SK-N-SH (cell line): ENCODE data around the gene TMEM109. TPM values are rescaled to one million over a fixed set of nuclear protein-coding genes. Genes with fewer than 3 reads are reported as not detected.

Experiments used
- CTCF ChIA-PET: fragments of 300-600, 350-600 bp; formaldehyde crosslinking; extraction: SDS; loops from one replicate; lab custom pipeline; 2021; lab: Yijun Ruan, JAX
- POLR2A ChIA-PET: fragments of 350-600 bp; sonication (Branson Sonifier 250); formaldehyde crosslinking; extraction: SDS; loops from one replicate; lab custom pipeline; 2020; ENCODE audit warnings: antibody characterized with exemption, inconsistent platforms; lab: Yijun Ruan, JAX
- DNase-seq: peaks from one replicate; pipeline ENCODE4 v3.0.0; 2012
- H2AFZ ChIP-seq: fragments of 200-600 bp; sonication (generic); 2 replicates; pipeline ENCODE4 v1.8.1; 2016; ENCODE audit warnings: antibody characterized with exemption, mild to moderate bottlenecking, low read depth
- H3F3A ChIP-seq: fragments of 200-600 bp; sonication (generic); replicated peaks from 2 replicates; pipeline ENCODE3; 2016; ENCODE audit warnings: antibody characterized with exemption, mild to moderate bottlenecking; ENCODE audit not compliant: insufficient read depth
- H3K27ac ChIP-seq, 2 experiments: fragments of 200-500 bp in 1 of 2; fragments of 200-600 bp in 1 of 2; sonication (Bioruptor generic) in 1 of 2; sonication (generic), shearing (Covaris generic) in 1 of 2; 2 replicates each; pipeline versions ENCODE4 v1.5.1 to v1.6.1; 2014 to 2016; ENCODE audit warnings: low read depth in 2 of 2, inconsistent platforms in 1 of 2, low read length in 1 of 2, mild to moderate bottlenecking in 1 of 2, mixed read lengths in 1 of 2
- H3K27me3 ChIP-seq: fragments of 200-600 bp; sonication (generic), shearing (Covaris generic); 2 replicates; pipeline ENCODE4 v1.6.1; 2016; ENCODE audit warnings: mixed run types; ENCODE audit not compliant: insufficient read depth
- H3K36me3 ChIP-seq, 2 experiments: fragments of 200-500 bp in 1 of 2; fragments of 200-600 bp in 1 of 2; sonication (Bioruptor generic) in 1 of 2; sonication (generic) in 1 of 2; replicated peaks in 1 of 2; 2 replicates each; pipeline versions ENCODE3 to v1.5.1; 2014 to 2016; ENCODE audit warnings: low read length in 1 of 2, mild to moderate bottlenecking in 1 of 2; ENCODE audit not compliant: insufficient read depth in 2 of 2, control insufficient read depth in 1 of 2
- H3K4me1 ChIP-seq, 2 experiments: fragments of 200-500 bp in 1 of 2; fragments of 200-600 bp in 1 of 2; sonication (Bioruptor generic) in 1 of 2; sonication (generic), shearing (Covaris generic) in 1 of 2; 2 replicates each; pipeline versions ENCODE4 v1.5.1 to v1.6.1; 2014 to 2016; ENCODE audit warnings: low read depth in 1 of 2, low read length in 1 of 2, mixed run types in 1 of 2; ENCODE audit not compliant: insufficient read depth in 2 of 2, control insufficient read depth in 1 of 2
- H3K4me2 ChIP-seq: fragments of 200-600 bp; sonication (generic), shearing (Covaris generic); 2 replicates; pipeline ENCODE4 v1.6.1; 2017; ENCODE audit warnings: mixed run types
- H3K4me3 ChIP-seq, 2 experiments: fragments of 200-500 bp in 1 of 2; fragments of 200-600 bp in 1 of 2; sonication (Bioruptor generic) in 1 of 2; sonication (generic), shearing (Covaris generic) in 1 of 2; 2 replicates each; pipeline versions ENCODE4 v1.5.1 to v1.8.1; 2014 to 2016; ENCODE audit warnings: low read depth in 2 of 2, inconsistent platforms in 1 of 2, low read length in 1 of 2, mild to moderate bottlenecking in 1 of 2, mixed read lengths in 1 of 2, moderate library complexity in 1 of 2
- H3K79me2 ChIP-seq: fragments of 200-600 bp; sonication (generic); 2 replicates; pipeline ENCODE4 v1.8.1; 2017; ENCODE audit warnings: mild to moderate bottlenecking; ENCODE audit not compliant: insufficient read depth
- H3K9ac ChIP-seq: fragments of 200-600 bp; sonication (generic); 2 replicates; pipeline ENCODE4 v1.6.1; 2017; ENCODE audit warnings: mixed run types
- H3K9me2 ChIP-seq: fragments of 200-600 bp; sonication (generic); 2 replicates; pipeline ENCODE4 v1.6.1; 2017; ENCODE audit warnings: mixed run types
- H3K9me3 ChIP-seq: fragments of 200-600 bp; sonication (generic); 2 replicates; pipeline ENCODE4 v1.6.1; 2017; ENCODE audit warnings: mixed run types, mild to moderate bottlenecking, moderate library complexity
- H4K20me1 ChIP-seq: fragments of 200-600 bp; sonication (generic); 2 replicates; pipeline ENCODE4 v1.6.1; 2017; ENCODE audit warnings: mild to moderate bottlenecking, mixed run types; ENCODE audit not compliant: insufficient read depth
- CHD2 ChIP-seq: fragments of 150-350 bp; IDR thresholded peaks from 2 replicates; pipeline ENCODE4 v1.6.1; 2018; ENCODE audit warnings: low read length; ENCODE audit not compliant: partially characterized antibody
- CTCF ChIP-seq: fragments of 200-600 bp; sonication (generic); IDR thresholded peaks from 2 replicates; pipeline ENCODE4 v1.6.1; 2017; ENCODE audit warnings: antibody characterized with exemption, mild to moderate bottlenecking, moderate library complexity
- ELF1 ChIP-seq: IDR thresholded peaks from 2 replicates; pipeline ENCODE4 v1.4.0; 2012
- EP300 ChIP-seq, 2 experiments: IDR thresholded peaks; 2 replicates each; pipeline versions ENCODE4 v1.4.0 to v1.6.1; 2012; ENCODE audit warnings: borderline replicate concordance in 1 of 2, low read depth in 1 of 2, low read length in 1 of 2
- FOSL2 ChIP-seq: IDR thresholded peaks from 2 replicates; pipeline ENCODE4 v1.4.0; 2012; ENCODE audit warnings: low read depth, mild to moderate bottlenecking, moderate library complexity, borderline replicate concordance
- FOXJ3 ChIP-seq: sonication (generic); formaldehyde crosslinking; IDR thresholded peaks from 2 replicates; pipeline ENCODE4 v1.5.1; 2020; ENCODE audit warnings: mild to moderate bottlenecking, missing genetic modification reagents
- FOXM1 ChIP-seq: IDR thresholded peaks from 2 replicates; pipeline ENCODE4 v1.4.0; 2012; ENCODE audit warnings: low read depth, mild to moderate bottlenecking
- GATA2 ChIP-seq: sonication (generic); formaldehyde crosslinking; IDR thresholded peaks from 2 replicates; pipeline ENCODE4 v1.5.0; 2020; ENCODE audit warnings: mild to moderate bottlenecking, missing genetic modification reagents
- JUND ChIP-seq: IDR thresholded peaks from 2 replicates; pipeline ENCODE4 v1.4.0; 2012
- MXI1 ChIP-seq: IDR thresholded peaks from 2 replicates; pipeline ENCODE4 v1.6.1; 2012; ENCODE audit warnings: mild to moderate bottlenecking, low read depth, low read length, improper control_type of control experiment
- POLR2AphosphoS5 ChIP-seq: IDR thresholded peaks from 2 replicates; pipeline ENCODE4 v1.6.1; 2012; ENCODE audit warnings: low read depth, low read length
- RXRA ChIP-seq: IDR thresholded peaks from 2 replicates; pipeline ENCODE4 v1.4.0; 2012; ENCODE audit warnings: low read depth, mild to moderate bottlenecking, borderline replicate concordance
- SIN3A ChIP-seq: IDR thresholded peaks from 2 replicates; pipeline ENCODE4 v1.6.1; 2012; ENCODE audit warnings: low read depth, mild to moderate bottlenecking, low read length, moderate library complexity, borderline replicate concordance
- TCF12 ChIP-seq: IDR thresholded peaks from 2 replicates; pipeline ENCODE4 v1.4.0; 2012
- TEAD4 ChIP-seq: IDR thresholded peaks from 2 replicates; pipeline ENCODE4 v1.4.0; 2012; ENCODE audit warnings: mild to moderate bottlenecking, borderline replicate concordance; ENCODE audit not compliant: insufficient read depth
- YY1 ChIP-seq: IDR thresholded peaks from 2 replicates; pipeline ENCODE4 v1.4.0; 2012; ENCODE audit warnings: low read depth, mild to moderate bottlenecking
- WGBS: methylation state at CpG from one replicate; pipeline ENCODE4 v1.1.6; 2017; ENCODE audit warnings: low lambda C conversion rate; 5-methylcytosine and 5-hydroxymethylcytosine counted together
- polyA plus RNA-seq, 3 experiments: library from polyadenylated mRNA; depleted of rRNA; stranded (reverse); fragments of >200 nt; gene quantifications; 2 replicates each; pipeline ENCODE4 v1.2.3, GENCODE V29; 2012
- TF ChIP-seq, protein P1 (sequence below): IDR thresholded peaks from 2 replicates; pipeline ENCODE4 v1.4.0; 2012; ENCODE audit warnings: low read depth
- TF ChIP-seq, protein P2 (sequence below): fragments of 150-350 bp; IDR thresholded peaks from 2 replicates; pipeline ENCODE4 v1.6.1; 2017; ENCODE audit warnings: antibody characterized with exemption, low read length, low read depth, borderline replicate concordance
- TF ChIP-seq, protein P3 (sequence below): IDR thresholded peaks from 2 replicates; pipeline ENCODE4; 2012

Gene TMEM109
- polyA plus RNA-seq, 1 of the 3 experiments (the other 2 are of a cell fraction) = 52.7 TPM

- no peak for DNase-seq
- 45% methylated on average over 2 of the region's 2 CpGs for WGBS
- Histone ChIP-seq H3K4me2 (0 out of 2 replicates have a peak overlapping the region, but pooled peaks have one; percentile 4), H3K4me3 (no peak overlapping the region), H4K20me1 (no peaks in the 10 kb centered on the region; the same call in 1 of the 2 replicates), H3F3A (no peaks in the 10 kb centered on the region), H2AFZ (no peak overlapping the region), H3K79me2 (peaks cover 44% of the 10 kb centered on the region), H3K36me3 (peaks cover 6 to 22% of the 10 kb centered on the region in 2 experiments), H3K27ac (no peak overlapping the region), H3K9me2 (no peaks in the 10 kb centered on the region), H3K4me1 (peaks cover 12 to 27% of the 10 kb centered on the region in 2 experiments; a peak in 3 of 4 replicates), H3K27me3 (no peaks in the 10 kb centered on the region), H3K9ac (no peak overlapping the region), H3K9me3 (no peaks in the 10 kb centered on the region)
- TF ChIP-seq EP300 (IDR thresholded peaks at IDR 0.05; ENCODE audit: borderline replicate concordance in 1 of 2, low read depth in 1 of 2, low read length in 1 of 2) = no peak
- TF ChIP-seq ELF1 = no peak
- TF ChIP-seq, protein P1, sequence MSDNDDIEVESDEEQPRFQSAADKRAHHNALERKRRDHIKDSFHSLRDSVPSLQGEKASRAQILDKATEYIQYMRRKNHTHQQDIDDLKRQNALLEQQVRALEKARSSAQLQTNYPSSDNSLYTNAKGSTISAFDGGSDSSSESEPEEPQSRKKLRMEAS = no peak
- TF ChIP-seq SIN3A = no peak
- no peak for TF ChIP-seq FOSL2
- TF ChIP-seq, protein P2, sequence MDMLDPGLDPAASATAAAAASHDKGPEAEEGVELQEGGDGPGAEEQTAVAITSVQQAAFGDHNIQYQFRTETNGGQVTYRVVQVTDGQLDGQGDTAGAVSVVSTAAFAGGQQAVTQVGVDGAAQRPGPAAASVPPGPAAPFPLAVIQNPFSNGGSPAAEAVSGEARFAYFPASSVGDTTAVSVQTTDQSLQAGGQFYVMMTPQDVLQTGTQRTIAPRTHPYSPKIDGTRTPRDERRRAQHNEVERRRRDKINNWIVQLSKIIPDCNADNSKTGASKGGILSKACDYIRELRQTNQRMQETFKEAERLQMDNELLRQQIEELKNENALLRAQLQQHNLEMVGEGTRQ = no peak
- TF ChIP-seq, protein P3, sequence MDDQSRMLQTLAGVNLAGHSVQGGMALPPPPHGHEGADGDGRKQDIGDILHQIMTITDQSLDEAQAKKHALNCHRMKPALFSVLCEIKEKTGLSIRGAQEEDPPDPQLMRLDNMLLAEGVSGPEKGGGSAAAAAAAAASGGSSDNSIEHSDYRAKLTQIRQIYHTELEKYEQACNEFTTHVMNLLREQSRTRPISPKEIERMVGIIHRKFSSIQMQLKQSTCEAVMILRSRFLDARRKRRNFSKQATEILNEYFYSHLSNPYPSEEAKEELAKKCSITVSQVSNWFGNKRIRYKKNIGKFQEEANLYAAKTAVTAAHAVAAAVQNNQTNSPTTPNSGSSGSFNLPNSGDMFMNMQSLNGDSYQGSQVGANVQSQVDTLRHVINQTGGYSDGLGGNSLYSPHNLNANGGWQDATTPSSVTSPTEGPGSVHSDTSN = no peak
- no peak for TF ChIP-seq GATA2 (CRISPR knock-in tag)
- TF ChIP-seq YY1 = no peak
- TF ChIP-seq TCF12 = no peak
- no peak for TF ChIP-seq TEAD4
- TF ChIP-seq FOXM1 = no peak
- TF ChIP-seq POLR2AphosphoS5 = no peak
- no peak for TF ChIP-seq CHD2
- no peak for TF ChIP-seq MXI1
- POLR2A ChIA-PET = no interaction called here
- CTCF ChIA-PET = interaction anchor here (0.8 to 2.2 kb wide), 5 partner anchors 12 to 210 kb away, joined by 3 to 7 read pairs (median 4); no protein-coding TSS in a partner anchor
These were observed 4.9 kb downstream of the TMEM109 start for GRCh38 chr11:60918939-60919265.

- H3K4me1 ChIP-seq = peaks cover 12 to 29% of the 10 kb centered on the region in 2 experiments; a peak in 3 of 4 replicates
- H3F3A ChIP-seq = no peaks in the 10 kb centered on the region
- no peaks in the 10 kb centered on the region for H3K9me2 ChIP-seq
- H3K9ac ChIP-seq = no peak overlapping the region
- H4K20me1 ChIP-seq = no peaks in the 10 kb centered on the region; the same call in 1 of the 2 replicates
- H2AFZ ChIP-seq = no peak overlapping the region
- peaks cover 44% of the 10 kb centered on the region for H3K79me2 ChIP-seq
- no peak overlapping the region for H3K4me3 ChIP-seq
- 94% methylated on average over 1 of the region's 1 CpG for WGBS
- no peaks in the 10 kb centered on the region for H3K27me3 ChIP-seq
- TF ChIP-seq RXRA (no peak), JUND (no peak), SIN3A (no peak), CTCF (no peak), FOXJ3 (CRISPR knock-in tag) (no peak), POLR2AphosphoS5 (no peak)
- TF ChIP-seq, protein P3 = no peak
- DNase-seq = no peak
- no peak overlapping the region for H3K27ac ChIP-seq
- H3K9me3 ChIP-seq = no peaks in the 10 kb centered on the region
- ChIA-PET POLR2A (no interaction called here), CTCF (interaction anchor here (0.8 to 2.2 kb wide), 5 partner anchors 88 to 268 kb away, joined by 3 to 6 read pairs (median 4); no protein-coding TSS in a partner anchor)
- peaks cover 6 to 22% of the 10 kb centered on the region in 2 experiments for H3K36me3 ChIP-seq
- H3K4me2 ChIP-seq = 0 out of 2 replicates have a peak overlapping the region, but pooled peaks have one; percentile 4
These were observed 5.4 kb downstream of the TMEM109 start for GRCh38 chr11:60919320-60919719.
